Measurements from ENCODE around the gene RNF32. TPM values are rescaled to one million over a fixed set of nuclear protein-coding genes. Genes with fewer than 3 reads are reported as not detected.

Gene RNF32
- total and polyA plus RNA-seq, 2 of the 13 experiments (the other 11 are each of a cell fraction or from before 2014, with no cell fraction given): not detected

- intact Hi-C loops (cut with micrococcal nuclease; ENCODE audit: unreplicated experiment): no loop called here
- H3K79me2 ChIP-seq (ENCODE audit: insufficient read depth, low read length): no peaks in the 10 kb centered on the region
- H3K27ac ChIP-seq (ENCODE audit: extremely low read length, insufficient read depth, low read length): no peak overlapping the region
- peaks cover 3 to 23% of the 10 kb centered on the region in 2 experiments; a peak in 2 of 5 replicates for H3K36me3 ChIP-seq (replicated peaks in 1 of 2; ENCODE audit: control insufficient read depth in 1 of 2, insufficient read depth in 2 of 2, low read length in 2 of 2)
- H3K4me1 ChIP-seq (ENCODE audit: insufficient read depth, low read length): no peaks in the 10 kb centered on the region
- H3K4me3 ChIP-seq (replicated peaks in 1 of 3; ENCODE audit: insufficient read depth in 1 of 3, low read depth in 2 of 3, low read length in 3 of 3): no peak overlapping the region
- no peak overlapping the region for H3K4me2 ChIP-seq (ENCODE audit: low read depth, low read length)
- 97% methylated on average over 9 of the region's 9 CpGs for WGBS (ENCODE audit: low lambda C conversion rate)
- TF ChIP-seq CCDC6 (CRISPR knock-in tag; IDR thresholded peaks at IDR 0.05): no peak
- TF ChIP-seq NCOR1 (IDR thresholded peaks at IDR 0.05; ENCODE audit: borderline replicate concordance, low read length): no peak
- TF ChIP-seq FOXP4 (CRISPR knock-in tag; IDR thresholded peaks at IDR 0.05): no peak
- TF ChIP-seq MAFF (IDR thresholded peaks at IDR 0.05; ENCODE audit: low read depth, low read length): peak; percentile 98
- no peak for TF ChIP-seq ZNF678 (CRISPR knock-in tag; IDR thresholded peaks at IDR 0.05)
- no peak for TF ChIP-seq HNF4A (CRISPR knock-in tag; IDR thresholded peaks at IDR 0.05)
- no peak for TF ChIP-seq ZC3H4 (CRISPR knock-in tag; IDR thresholded peaks at IDR 0.05; ENCODE audit: borderline replicate concordance)
- no peak for TF ChIP-seq ZFP36 (IDR thresholded peaks at IDR 0.05; ENCODE audit: borderline replicate concordance, low read depth, low read length, partially characterized antibody)
- no peak for TF ChIP-seq ZNF138 (CRISPR knock-in tag; IDR thresholded peaks at IDR 0.05; ENCODE audit: low read depth)
- no peak for TF ChIP-seq HMGXB4 (CRISPR knock-in tag; IDR thresholded peaks at IDR 0.05; ENCODE audit: borderline replicate concordance in 1 of 2, low read depth in 1 of 2)
- TF ChIP-seq MTA3 (CRISPR knock-in tag; IDR thresholded peaks at IDR 0.05): no peak
- peak; percentile 98 to 99 for TF ChIP-seq MAFK (conservative IDR thresholded peaks at IDR 0.05 in 1 of 2, IDR thresholded peaks at IDR 0.05 in 1 of 2; ENCODE audit: low read length in 2 of 2)
- DNase-seq (ENCODE audit: low spot score): no peak
- H4K20me1 ChIP-seq (ENCODE audit: insufficient read depth, low read length): no peaks in the 10 kb centered on the region
- ATAC-seq: no peak
- in situ Hi-C loops (cut with HindIII; ENCODE audit: extremely low pct_ligation_motif_present, low pct_unique_long_range_greater_than_20kb): no loop called here
- no peak for FAIRE-seq
- H3K9ac ChIP-seq (ENCODE audit: insufficient read depth, low read depth, low read length): no peak overlapping the region
- H2AFZ ChIP-seq (ENCODE audit: low read length): no peak overlapping the region
- H3K27me3 ChIP-seq (ENCODE audit: control insufficient read depth in 1 of 2, insufficient read depth in 2 of 2, low read length in 2 of 2): no peaks in the 10 kb centered on the region
- CTCF ChIA-PET (ENCODE audit: low intra/inter-chr PET ratio, low total read pairs): no interaction called here
- POLR2A ChIA-PET: no interaction called here
- BruUV-seq (replicated peaks): no TSS peak
- no peaks in the 10 kb centered on the region for H3K9me3 ChIP-seq (ENCODE audit: low read length)
Measured at GRCh38 chr7:156673902-156674301, 33.3 kb downstream of the RNF32 start.

All from HepG2 (cell line).